Stomach (tissue), 9 donors: ENCODE results near the gene TENT5C. TPM values are rescaled to one million over a fixed set of nuclear protein-coding genes. Genes with fewer than 3 reads are reported as not detected.

Experiments
- DNase-seq, 2 donors: peaks; one replicate each; pipeline versions ENCODE4 v3.0.0 to v3.0.0-alpha.2; 2013 to 2019
- H3K27ac ChIP-seq, 5 donors: fragments of 200-600 bp in 4 of 5; sonication (generic) in 4 of 5; one replicate each; pipeline ENCODE4 v1.5.1; 2013 to 2019; ENCODE audit warnings: mild to moderate bottlenecking in 1 of 5, moderate library complexity in 1 of 5
- H3K27me3 ChIP-seq, 3 donors: fragments of 200-600 bp; sonication (generic); one replicate each; pipeline ENCODE4 v1.5.1; 2017 to 2019; ENCODE audit warnings: mixed run types in 1 of 3
- H3K36me3 ChIP-seq, 4 donors: fragments of 200-600 bp; sonication (generic); 1 replicate in 3 of 4; 2 replicates in 1 of 4; pipeline ENCODE4 v1.5.1; 2016 to 2019
- H3K4me1 ChIP-seq, 4 donors: fragments of 200-600 bp; sonication (generic); one replicate each; pipeline ENCODE4 v1.5.1; 2016 to 2019
- H3K4me3 ChIP-seq, 4 donors: fragments of 200-600 bp; sonication (generic) in 3 of 4; one replicate each; pipeline ENCODE4 v1.5.1; 2016 to 2019; ENCODE audit warnings: mild to moderate bottlenecking in 1 of 4
- H3K9me3 ChIP-seq, 4 donors: fragments of 200-600 bp; sonication (generic); one replicate each; pipeline ENCODE4 v1.5.1; 2016 to 2019
- CTCF ChIP-seq, 7 experiments: fragments of 450-650 bp in 4 of 7; fragments of 200-600 bp in 3 of 7; sonication (generic) in 3 of 7; IDR thresholded peaks; one replicate each; pipeline ENCODE4 v1.5.1; 2016 to 2019; ENCODE audit warnings: antibody characterized with exemption in 7 of 7, control low read depth in 2 of 7, mild to moderate bottlenecking in 1 of 7
- EP300 ChIP-seq: sonication (generic); formaldehyde crosslinking; IDR thresholded peaks from one replicate; pipeline ENCODE4 v1.6.1; 2017; ENCODE audit warnings: antibody characterized with exemption
- POLR2A ChIP-seq, 4 donors: fragments of 450-650 bp; IDR thresholded peaks; one replicate each; pipeline ENCODE4 v1.6.1; 2016; ENCODE audit warnings: antibody characterized with exemption in 4 of 4, control low read depth in 2 of 4, mild to moderate bottlenecking in 1 of 4, moderate library complexity in 1 of 4
- POLR2AphosphoS5 ChIP-seq, 3 donors: sonication (generic); formaldehyde crosslinking; IDR thresholded peaks; one replicate each; pipeline ENCODE4 v1.6.1; 2016; ENCODE audit warnings: antibody characterized with exemption in 3 of 3
- WGBS, 5 donors: extraction: QIAGEN DNeasy Blood & Tissue Kit in 3 of 5; methylation state at CpG; one replicate each; pipeline versions ENCODE4 v1.1.5 to v1.1.7; 2013 to 2018; 5-methylcytosine and 5-hydroxymethylcytosine counted together
- intact Hi-C: fragments of 100-400 bp; cut with DNase I; formaldehyde crosslinking; loops from one replicate; pipeline ENCODE4 v1.15.1; 2023; ENCODE audit warnings: low total_unique reads
- polyA plus RNA-seq, 3 donors: library from polyadenylated mRNA; stranded (reverse); fragments of 200-250 nt; gene quantifications; one replicate each; pipeline ENCODE4 v1.2.3, GENCODE V29; 2013
- total RNA-seq, 5 donors: library from RNA; depleted of rRNA; stranded (reverse); fragments of >200 nt; gene quantifications; one replicate each; pipeline versions ENCODE4 v1.1.0 to v1.2.3, GENCODE V29; 2014 to 2016
- donor health status: healthy with polysubstance abuse.
- donor health status: Bipolar disorder and iron deficiency.
- donor health status: healthy.

Gene TENT5C
- total and polyA plus RNA-seq, 8 donors, result 6.0 to 28.1 (median 11.4) TPM

GRCh38 chr1:117650840-117651568 is 45.2 kb downstream of the TENT5C start:
- no peak for DNase-seq
- WGBS, 5 donors, result 53 to 86% (median 75%) methylated on average over 6 of the region's 6 CpGs

DNA sequence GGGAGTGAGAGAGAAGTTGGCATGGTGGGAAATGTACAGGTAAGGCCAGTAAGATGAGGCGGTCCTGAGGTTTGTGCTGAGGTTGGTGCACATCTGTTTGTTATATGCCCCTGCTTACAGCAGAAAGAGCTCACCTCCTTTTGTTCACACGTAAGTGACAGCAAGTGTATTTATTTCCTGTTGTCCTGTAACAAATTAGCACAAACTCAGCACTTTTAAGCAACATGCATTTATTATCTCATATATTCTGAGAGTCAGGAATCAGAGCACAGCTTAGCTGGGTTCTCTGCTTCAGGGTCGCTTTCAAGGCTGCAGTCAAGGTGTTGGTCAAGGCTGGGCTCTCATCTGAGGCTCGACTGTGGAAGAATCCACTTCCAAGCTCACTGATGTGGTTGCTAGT is 45.8 kb downstream of the TENT5C start:
- no peak for TF ChIP-seq EP300
- no peak for TF ChIP-seq POLR2A (IDR thresholded peaks at IDR 0.05)
- TF ChIP-seq CTCF (IDR thresholded peaks at IDR 0.05), result no peak
- no peak for TF ChIP-seq POLR2AphosphoS5 (IDR thresholded peaks at IDR 0.05)
- Histone ChIP-seq H3K27me3 (no peaks in the 10 kb centered on the region), H3K36me3 (no peaks in the 10 kb centered on the region), H3K4me1 (peaks cover 13 to 19% (median 18%) of the 10 kb centered on the region in 4 donors), H3K9me3 (no peaks in the 10 kb centered on the region), H3K27ac (no peak overlapping the region), H3K4me3 (no peak overlapping the region)
- DNase-seq, result no peak
- 94 to 99% (median 94%) methylated on average over 4 of the region's 4 CpGs for WGBS, 5 donors
- intact Hi-C loops, result no loop called here

More at GRCh38 chr1:117650840-117651568, 45.2 kb downstream of the TENT5C start:
- Histone ChIP-seq H3K4me1 (peaks cover 13 to 24% (median 23%) of the 10 kb centered on the region in 4 donors), H3K36me3 (no peaks in the 10 kb centered on the region), H3K9me3 (no peaks in the 10 kb centered on the region), H3K27me3 (no peaks in the 10 kb centered on the region), H3K4me3 (no peak overlapping the region), H3K27ac (no peak overlapping the region)
- intact Hi-C loops, result no loop called here
- TF ChIP-seq EP300 (no peak), POLR2AphosphoS5 (IDR thresholded peaks at IDR 0.05) (no peak), POLR2A (IDR thresholded peaks at IDR 0.05) (no peak), CTCF (IDR thresholded peaks at IDR 0.05) (no peak)

DNA sequence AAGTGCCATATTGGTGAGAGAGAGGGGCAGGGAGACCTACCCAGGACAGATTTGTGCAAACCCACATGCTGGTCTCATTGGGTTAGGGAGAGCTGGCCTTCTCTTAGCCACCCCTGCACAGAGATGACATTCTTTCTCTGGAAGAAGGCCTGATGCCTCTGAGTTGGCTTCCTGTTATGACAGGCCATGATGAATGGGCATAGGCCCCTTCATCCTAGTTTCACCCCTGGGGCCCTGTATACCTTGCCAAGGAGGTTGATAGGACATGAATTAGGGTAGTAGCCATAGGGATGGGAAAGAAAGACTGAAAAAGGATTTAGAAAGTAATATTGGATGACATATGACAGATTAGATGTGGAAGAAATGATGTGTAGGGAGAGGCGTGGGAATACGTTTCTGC is 46.6 kb downstream of the TENT5C start:
- Histone ChIP-seq H3K4me1 (peaks cover 13 to 24% (median 19%) of the 10 kb centered on the region in 4 donors), H3K9me3 (no peaks in the 10 kb centered on the region), H3K36me3 (no peaks in the 10 kb centered on the region), H3K27ac (no peak overlapping the region), H3K4me3 (no peak overlapping the region), H3K27me3 (no peaks in the 10 kb centered on the region)
- WGBS, 5 donors, result 91 to 99% (median 98%) methylated on average over 2 of the region's 2 CpGs
- TF ChIP-seq POLR2A (IDR thresholded peaks at IDR 0.05), result no peak
- DNase-seq, result no peak
- intact Hi-C loops, result no loop called here

GRCh38 chr1:117653195-117653594 is 47.3 kb downstream of the TENT5C start:
- peak overlapping the region in 1 of 5 donors; percentile 66 for H3K27ac ChIP-seq

More at GRCh38 chr1:117653195-117653594, 47.3 kb downstream of the TENT5C start:
- Histone ChIP-seq H3K36me3 (no peaks in the 10 kb centered on the region), H3K27me3 (no peaks in the 10 kb centered on the region), H3K4me1 (peaks cover 13 to 24% (median 19%) of the 10 kb centered on the region in 4 donors), H3K4me3 (no peak overlapping the region), H3K9me3 (no peaks in the 10 kb centered on the region)
- WGBS, 5 donors, result 93 to 100% (median 96%) methylated on average over 4 of the region's 4 CpGs
- TF ChIP-seq POLR2AphosphoS5 (IDR thresholded peaks at IDR 0.05) (no peak), POLR2A (IDR thresholded peaks at IDR 0.05) (no peak), CTCF (IDR thresholded peaks at IDR 0.05) (no peak)
- intact Hi-C loops, result no loop called here
- DNase-seq, result no peak
